NAMALWA (cell line): ENCODE data around the gene GID8.
A peak's percentile ranks its signal among the peaks of the same experiment; 100 is the strongest.

ENCODE experiments used
- DNase-seq: peaks from one replicate; pipeline ENCODE4 v3.0.0-alpha.2; 2015; ENCODE audit warnings: low spot score

The GID8 gene

DNA sequence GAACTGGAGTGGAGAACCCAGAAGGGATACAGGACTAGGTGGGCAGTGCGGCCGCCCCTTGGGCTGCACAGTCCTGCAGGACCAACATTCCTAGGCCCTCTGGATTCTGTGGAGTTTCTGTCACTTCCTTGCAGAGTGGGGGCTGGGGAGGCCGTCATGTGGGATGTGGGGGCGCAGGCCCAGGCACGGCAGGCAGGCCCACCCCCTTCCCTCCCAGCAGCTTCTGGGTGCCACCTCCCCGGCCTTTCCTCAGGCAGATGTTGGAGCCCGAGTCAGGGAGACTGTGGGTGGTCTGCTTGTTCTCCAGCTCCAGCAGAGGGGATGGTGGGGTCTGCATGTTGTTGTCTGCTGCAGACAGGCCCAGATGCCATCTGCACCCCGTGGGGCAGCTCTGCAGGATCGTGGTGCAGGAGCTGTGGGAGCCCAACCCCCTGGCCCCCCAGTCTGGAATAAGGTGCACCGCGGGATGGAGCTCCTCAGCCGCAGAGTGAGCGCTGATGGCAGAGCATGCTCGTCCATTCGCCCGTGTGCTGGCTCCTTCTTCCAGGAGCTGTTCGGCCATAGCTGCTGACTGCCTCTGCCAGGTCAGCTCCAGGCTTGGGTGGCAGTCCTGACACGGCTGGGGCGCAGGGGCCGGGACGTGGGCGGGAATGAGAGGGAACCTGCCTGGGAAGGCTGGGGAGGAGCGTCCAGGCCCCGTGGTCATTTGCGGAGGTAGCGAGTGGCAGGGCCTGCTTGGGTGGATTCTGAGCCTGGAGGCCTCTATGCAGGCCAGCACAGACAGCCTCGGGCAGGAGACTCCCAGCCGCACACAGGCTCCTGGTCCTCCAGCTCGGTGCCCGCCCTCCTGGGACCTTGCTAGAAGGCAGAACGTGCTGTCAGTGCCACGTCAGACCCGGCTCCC, 32.6 kb downstream of the GID8 start:
- no peak for DNase-seq

DNA sequence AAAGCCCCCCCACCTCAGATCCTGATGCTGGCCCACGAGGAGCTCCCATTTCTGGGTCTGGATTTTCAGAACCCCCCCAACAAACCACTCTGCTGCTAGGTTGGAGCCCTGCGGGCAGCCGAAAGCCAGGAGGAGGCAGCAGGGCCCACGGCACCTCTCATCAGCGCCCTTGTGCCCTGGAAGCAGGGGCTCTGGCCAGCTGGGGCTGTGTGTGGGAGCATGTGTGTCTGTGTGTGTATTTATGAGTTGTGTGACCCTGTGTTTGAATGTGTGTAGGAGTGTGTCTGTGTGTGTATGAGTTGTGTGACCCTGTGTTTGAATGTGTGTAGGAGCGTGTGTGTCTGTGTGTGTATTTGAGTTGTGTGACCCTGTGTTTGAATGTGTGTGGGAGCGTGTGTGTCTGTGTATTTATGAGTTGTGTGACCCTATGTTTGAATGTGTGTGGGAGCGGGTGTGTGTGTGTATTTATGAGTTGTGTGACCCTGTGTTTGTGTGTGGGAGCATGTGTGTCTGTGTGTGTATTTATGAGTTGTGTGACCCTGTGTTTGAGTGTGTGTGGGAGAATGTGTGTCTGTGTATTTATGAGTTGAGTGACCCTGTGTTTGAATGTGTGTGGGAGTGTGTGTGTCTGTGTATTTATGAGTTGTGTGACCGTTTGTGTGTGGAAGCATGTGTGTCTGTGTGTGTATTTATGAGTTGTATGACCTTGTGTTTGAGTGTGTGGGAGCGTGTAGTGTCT, 33.4 kb downstream of the GID8 start:
- DNase-seq = no peak

DNA sequence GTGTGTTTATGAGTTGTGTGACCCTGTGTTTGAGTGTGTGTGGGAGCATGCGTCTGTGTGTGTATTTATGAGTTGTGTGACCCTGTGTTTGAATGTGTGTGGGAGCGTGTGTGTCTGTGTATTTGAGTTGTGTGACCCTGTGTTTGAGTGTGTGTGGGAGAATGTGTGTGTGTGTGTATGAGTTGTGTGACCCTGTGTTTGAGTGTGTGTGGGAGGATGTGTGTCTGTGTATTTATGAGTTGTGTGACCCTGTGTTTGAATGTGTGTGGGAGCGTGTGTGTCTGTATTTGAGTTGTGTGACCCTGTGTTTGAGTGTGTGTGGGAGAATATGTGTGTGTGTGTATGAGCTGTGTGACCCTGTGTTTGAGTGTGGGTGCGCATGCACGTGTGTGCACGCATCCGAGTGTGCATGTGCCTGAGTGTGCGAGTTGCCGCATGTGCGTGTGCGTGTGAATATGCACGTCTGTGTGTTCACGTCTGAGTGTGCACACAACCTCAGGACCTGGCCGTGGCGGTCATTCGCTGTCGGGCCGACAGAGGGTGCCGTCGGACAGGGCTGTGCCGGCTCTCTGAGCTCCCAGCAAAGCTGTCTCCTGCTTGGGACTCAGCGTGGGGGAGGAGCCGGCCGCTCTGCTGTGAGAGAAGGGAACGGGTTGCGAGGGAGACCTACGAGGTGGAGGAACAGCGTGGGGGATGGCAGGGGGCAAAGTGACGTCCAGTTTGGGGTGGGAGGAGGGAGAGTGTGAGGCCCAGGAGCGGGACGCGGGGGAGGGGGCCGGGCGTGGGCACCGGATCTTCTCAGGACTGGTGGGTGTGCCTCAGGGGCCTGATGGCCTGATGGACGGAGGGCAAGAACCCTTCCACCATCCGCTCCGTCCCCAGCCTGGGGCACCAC, 34.2 kb downstream of the GID8 start:
- peak; percentile 90 for DNase-seq

DNA sequence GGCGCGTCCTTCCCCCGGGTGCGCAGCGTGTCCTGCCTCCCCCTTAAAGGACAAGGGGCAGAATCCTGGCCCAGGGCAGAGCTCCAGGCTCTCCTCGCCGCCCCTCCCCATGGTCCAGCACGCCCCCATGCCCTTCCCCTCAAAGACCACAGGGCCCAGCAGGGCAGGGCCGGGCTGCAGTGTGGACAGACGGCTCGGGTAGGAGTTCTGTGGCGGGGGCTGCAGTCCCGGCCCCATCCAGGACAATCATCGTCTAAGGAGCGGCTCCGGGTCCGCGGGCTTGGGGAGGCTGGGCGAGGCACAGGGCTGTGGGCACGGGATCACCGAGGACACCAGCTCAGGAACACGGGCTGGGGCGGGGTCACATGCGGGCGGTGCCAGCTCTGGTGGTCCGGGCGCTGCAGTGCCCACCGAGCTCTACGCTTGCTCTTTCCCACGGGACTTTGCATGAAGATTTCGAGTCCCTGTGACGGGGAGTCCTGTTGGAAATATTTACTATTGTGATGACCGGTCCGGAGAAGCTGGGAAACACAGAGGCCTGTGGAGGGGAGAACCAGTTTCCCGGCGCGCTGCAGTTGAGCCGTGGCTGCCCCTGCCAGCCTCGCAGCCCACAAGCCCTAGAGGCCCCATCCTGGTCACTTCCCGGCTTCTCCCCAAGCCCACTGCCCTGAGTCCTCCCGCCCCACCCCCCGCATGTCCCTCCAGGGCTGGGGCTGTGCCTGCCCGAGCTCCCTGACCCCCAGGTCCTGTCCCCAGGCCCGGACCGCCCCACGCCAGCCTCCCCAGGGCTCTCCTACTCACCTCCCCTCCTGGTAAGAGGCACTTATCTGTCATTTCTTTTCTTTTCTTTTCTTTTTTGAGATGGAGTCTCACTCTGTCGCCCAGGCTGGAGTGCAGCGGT, 35.1 kb downstream of the GID8 start:
- DNase-seq = no peak

DNA sequence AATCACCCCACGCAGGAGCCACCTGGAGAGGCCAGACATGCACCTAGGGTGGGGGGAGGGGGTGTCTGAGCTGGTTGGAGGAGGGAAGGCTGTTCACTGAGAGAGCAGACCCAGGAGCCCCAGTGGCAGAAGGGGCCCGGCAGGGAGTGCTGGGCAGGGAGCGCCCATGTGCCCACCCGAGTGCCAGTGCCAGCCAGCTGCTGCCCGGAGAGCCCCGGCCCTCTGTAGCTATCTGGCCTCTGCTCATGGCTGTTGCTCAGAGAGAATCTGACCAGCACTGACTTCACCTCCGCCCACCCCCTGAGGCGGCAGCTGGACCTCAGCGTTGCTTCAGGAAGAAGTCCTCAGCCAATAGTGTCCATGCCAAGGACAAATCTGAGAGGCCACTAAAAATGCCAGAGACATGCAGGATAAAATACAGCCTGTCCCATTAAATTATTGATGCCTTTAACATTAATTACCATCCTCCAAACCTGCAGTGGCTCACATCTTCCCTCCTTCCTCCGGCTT, 37.4 kb downstream of the GID8 start:
- DNase-seq = no peak

DNA sequence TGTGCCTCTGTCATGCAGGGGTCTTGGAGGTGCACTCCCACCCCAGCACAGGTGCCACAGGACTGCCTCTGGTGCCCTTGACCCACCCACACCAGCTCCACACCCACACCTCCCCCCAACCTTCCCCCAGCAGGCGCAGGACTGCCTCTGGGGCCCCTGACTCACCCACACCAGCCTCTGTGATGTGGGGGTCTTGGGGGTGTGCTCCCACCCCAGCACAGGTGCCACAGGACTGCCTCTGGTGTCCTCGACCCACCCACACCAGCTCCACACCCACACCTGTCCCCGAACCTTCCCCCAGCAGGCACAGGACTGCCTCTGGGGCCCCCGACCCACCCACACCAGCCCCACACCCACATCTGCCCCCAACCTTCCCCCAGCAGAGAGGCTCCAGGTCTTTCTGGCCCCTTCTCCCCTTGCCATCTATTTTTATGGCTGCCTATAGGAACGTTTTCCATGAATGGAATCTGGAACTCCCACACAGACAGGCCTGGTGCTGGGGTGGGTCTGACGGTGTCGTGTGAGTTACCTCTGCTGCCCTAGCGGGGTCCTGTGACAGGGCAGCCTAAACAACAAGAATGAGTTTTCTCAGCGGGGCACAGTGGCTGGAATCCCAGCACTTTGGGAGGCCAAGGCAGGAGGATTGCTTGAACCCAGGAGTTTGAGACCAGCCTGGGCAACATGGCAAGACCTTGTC, 38.0 kb downstream of the GID8 start:
- no peak for DNase-seq

DNA sequence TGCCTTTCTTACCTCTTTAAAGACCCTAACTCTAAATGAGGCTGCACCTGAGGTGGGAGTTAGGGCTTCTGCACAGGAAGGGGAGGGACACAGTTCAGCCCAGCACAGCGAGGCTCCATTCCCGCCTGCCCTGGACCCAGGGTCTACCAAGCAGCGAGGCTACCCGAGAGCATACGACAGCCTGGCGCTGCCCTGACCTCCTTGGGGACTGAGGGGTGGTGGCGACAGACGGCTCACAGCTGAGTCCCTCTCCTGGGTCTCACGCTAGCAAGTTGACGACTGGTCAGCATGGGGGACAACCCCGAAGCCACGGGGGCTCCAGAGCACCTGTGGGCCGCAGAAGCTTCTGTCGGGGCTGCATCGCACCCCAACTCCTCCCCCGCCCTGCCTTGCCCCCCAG, 38.9 kb downstream of the GID8 start:
- no peak for DNase-seq

DNA sequence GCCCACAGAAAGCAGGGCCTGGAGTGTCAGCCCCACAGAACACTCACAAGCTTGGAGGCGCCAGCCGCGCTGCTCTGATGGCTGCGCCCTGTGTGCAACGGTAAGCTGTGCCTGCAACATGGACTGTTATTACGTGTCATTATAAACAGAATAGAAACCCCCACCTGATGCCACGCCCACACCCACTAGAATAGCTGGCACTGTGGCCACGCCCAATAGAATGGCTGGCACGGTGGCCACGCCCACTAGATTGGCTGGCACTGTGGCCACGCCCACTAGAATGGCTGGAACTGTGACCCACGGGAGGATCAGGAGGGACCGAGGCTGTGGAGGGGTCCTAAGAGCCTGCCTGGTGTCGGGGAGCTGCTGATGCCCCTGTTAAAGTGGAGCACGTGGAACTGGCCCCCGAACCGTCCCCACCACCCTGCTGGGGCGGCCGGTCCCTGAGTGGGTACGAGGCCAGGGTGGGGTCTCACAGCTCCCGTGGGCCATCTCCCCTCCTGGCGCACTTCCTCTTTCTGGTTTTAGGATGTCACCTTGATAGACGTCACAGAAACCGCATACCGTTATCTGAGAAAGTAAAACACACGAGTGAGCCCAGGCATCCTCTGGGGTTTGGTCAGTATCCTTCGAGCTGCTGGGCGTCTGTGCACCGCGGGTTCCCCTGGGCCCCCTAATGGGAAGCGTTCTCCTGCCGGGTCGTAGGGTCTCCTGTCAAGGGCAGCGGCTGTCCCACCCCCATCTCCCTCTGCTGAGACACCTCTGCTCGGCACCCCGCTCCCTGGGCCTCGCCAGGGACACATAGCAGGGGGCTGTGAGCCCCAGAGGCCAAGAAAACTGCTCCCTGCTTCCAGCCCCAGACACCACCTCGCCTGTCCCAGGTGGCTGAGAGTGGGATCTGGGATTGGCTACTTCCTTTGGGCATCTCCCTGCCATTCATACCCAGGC, 39.9 kb downstream of the GID8 start:
- peak; percentile 92 for DNase-seq

DNA sequence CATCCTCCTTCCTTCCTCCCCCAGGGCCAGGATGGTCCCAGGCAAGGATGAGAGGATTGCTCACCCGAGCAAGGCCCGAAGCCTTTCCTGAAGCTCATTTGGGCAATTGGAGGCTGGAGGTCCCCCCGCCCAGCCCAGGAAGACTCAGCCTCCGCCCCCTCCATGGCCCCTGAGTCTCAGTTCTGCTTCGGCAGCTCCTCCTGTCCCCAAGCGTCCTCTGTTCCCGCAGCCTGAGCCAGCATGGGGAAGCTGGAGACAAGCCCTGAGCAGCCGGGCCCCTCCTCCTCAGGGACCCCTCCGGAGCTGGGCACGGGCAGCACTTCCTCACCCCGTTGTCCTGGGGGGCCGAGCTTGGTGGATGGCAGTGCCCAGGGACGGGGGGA, 40.6 kb downstream of the GID8 start:
- DNase-seq = no peak

DNA sequence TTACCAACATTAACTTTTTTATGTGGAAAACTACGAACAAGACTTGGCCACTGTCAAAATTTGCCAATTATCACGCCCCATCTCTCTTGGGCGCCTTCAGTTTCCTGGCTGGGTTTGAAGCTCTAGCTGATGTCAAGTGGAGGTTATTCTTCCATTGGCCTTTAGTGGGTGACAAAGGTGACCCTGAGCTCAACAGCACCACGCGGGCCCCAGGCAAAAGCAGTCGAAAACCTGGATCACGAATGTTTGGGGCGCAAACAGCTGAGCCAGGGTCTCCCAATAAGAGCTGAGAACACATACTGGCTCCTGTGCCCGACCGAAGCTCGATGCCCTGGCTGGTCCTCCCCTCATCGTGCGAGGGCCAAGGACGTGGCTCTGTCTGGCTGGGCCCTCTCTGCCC, 41.4 kb downstream of the GID8 start:
- peak; percentile 41 for DNase-seq

DNA sequence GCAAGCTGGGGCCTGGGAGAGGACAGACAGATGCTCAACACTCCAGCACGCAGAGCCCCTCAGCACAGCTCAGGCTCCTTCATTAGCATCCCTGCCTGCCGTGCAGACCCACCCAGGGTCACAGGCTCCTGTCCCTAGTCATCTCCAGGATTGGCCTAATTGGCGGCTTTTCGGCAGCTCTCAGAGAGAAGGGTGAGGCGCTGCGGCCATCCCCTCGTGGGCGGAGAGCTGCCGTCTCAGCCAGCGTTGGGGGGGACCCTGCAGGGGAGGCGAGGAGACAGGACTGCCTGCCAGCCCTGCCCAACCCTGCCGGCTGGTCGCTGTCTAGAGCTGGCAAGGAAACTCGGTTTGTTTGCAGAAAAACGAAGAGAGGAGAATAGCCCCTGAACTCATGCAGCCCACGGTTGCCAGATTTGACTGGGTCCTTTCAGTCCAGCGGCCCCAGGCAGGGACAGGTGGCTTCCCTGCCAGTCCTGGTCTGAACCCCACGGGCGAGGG, 42.0 kb downstream of the GID8 start:
- no peak for DNase-seq

DNA sequence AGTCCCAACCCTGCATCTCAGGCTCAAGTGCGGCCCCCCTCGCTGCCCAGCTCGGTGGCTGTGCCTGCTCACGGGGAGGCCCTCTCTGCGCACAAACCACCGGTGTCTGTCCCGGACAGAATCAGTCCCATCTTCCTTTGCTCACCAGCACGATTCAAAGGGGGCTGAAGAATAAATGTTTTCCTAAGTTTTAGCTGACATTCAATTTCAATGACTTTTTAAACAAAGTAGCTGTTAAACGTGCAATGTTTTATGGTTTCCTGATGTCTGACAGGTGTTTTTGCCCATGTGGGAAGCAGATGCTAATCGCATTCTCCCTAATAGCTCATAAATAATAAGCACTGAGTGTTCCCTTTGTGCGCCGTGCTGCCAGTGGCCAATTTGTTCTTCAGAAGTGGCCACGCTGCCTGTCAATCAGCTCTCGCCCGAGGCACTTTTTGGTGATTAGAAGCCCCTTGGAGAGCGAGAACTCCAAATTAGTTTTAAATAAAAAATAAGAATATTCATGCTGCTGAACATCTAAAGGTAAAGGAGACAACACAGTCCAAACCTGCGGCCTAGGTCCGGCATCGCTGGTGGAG, 42.5 kb downstream of the GID8 start:
- no peak for DNase-seq

DNA sequence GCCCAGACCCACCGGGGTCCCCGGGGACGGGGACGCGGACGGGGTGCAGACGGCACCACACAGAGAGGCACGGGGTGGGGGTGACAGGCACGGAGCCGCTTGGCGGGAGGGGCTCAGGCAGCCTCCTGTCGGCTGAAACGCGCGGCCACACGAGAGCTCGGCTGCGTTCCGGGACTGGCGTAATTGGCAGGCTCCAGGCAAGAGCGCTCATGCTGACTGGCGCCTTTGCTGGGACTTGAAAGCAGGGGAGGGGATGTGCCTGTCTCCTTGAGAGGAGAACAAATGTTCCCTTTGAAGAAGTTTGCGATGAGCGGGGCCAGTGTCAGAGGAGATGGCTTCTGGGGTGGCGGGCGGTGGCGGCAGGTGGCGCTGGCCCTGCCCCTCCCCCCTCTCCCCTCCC, 43.0 kb downstream of the GID8 start:
- peak; percentile 51 for DNase-seq

DNA sequence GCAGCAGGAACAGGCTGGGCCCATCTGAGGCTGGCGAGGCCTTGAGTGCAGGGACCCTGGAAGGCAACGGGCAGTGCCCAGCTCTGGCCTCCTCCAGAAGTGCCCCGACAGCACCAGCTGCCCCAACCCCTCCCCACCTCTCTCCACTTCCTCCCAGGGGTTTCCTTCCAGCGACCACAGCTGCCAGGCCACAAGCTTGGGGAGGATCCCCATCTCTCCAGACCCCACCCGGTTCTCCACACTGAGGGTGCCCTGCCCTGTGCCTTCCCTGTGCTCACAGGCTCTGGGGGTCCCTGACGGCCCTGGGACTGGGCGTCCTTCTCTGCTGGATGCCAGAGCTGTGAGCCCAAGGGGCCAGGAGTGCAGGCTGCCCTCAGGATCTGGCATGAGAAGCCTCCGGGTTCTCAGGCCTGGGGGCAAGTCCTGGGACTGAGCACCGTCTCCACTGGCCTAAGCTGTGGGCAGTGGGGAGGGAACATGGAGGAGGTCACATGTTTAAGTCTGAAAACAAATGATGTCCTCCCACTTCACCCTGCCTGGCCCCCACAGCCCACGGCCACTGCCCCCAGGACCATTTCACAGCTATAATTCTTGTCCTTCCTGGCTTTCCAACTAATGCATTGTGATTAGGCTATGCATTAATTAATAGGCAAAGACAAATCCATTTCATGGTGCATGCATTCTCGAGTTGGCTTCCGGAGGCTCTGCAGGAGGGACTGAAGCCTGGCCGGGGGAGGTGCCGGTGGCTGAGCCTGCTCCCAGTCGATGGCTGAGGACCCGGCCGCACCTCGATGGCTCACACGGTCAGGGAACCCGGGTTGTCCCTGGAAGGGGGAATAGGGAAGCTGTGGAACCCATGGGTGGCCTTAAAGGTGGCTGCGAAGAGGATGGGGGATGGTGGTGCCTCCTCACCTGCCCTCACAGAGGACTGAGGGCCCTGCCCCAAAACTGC, 44.5 kb downstream of the GID8 start:
- DNase-seq = no peak

DNA sequence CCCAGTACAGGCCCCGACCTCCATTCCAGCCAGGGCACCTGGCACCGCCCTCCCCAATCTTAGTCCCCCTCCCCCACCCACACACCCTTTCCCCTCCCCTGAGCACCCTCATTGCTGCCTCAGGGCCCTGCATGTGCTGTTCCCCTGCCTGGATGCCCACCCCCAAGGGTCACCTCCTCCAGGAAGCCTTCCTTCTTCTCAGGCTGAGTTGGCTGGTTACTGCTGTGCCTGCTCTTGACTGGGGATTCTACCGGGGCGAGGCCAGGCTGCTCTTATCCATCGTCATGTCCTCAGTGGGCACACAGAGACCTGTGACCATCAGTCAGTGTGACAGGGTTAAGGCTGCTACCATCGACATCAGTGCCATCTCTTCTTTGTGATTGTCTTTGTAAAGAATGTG, 45.3 kb downstream of the GID8 start:
- DNase-seq = no peak

DNA sequence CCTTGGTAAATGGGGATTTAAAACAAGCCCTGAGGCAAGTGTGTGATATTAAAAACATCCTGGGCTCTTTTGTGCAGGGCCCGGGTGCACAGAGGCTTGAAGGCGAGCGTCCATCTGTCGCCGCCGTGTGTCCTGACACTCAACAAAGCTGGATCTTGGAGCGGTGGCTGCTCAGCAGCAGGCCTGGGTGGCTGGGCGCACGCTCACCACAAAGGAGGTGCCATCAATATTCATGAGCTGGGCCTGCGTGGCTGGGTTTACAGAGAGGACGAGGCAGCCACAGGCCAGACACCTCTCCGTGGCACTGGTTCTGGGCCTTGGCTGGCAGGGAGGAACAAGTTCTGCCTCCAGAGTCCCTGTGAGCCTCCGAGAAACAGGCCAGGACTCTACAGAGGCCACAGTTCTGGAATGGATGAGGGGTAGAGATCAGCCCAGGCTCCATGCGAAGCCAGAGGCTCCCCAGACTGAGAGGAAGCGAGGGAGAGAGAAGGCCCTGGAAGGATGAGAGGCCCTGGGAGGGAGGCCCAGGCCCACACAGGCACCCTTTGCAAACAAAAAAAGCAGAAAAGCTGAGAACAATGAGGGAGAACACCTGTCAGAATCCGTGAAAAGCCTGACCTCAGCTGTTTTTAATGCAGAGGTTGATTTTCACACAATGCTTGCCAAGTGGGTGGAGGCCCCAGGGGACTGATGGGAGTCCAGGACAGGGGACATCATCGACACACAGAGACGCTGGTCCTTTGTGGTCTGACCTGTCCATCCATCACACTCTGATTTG, 46.9 kb downstream of the GID8 start:
- no peak for DNase-seq

DNA sequence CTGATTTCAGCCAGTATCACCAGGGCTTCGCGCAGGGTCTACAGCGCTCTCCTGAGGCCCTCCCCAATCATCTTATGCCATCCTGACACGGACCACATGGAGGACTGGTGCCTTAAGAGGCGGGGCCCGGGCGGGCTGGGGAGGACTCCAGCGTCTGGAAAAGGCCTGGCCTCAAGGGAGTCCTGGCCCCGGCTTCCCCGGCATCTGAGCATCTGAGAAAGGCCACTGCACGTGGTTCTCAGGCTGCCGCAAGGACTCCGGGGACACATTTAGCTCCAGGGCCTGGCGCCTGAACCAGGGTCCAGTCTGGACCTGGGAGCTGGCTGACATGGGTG, 47.5 kb downstream of the GID8 start:
- DNase-seq = no peak
